HCT116 (cell line): ENCODE data around the gene TTC8. TPM values are rescaled to one million over a fixed set of nuclear protein-coding genes. Genes with fewer than 3 reads are reported as not detected.

Experiments
- ATAC-seq: fragments of 200-7000 bp; cut with Tn5 transposase; 2 replicates; pipeline ENCODE4 v1.9.1; 2020; ENCODE audit warnings: mild to moderate bottlenecking, moderate library complexity
- BruUV-seq: library from RNA; stranded (reverse); fragments of 400-500 nt; replicated peaks from 2 replicates; lab custom pipeline; 2021; lab: Mats Ljungman, UMichigan
- CTCF ChIA-PET: fragments of 300-600 bp; sonication (Branson Sonifier 250); formaldehyde crosslinking; loops from one replicate; lab custom pipeline; 2021; ENCODE audit warnings: antibody characterized with exemption; lab: Charles Lee
- POLR2A ChIA-PET: fragments of 300-600, 350-600 bp; sonication (Branson Sonifier 250); formaldehyde crosslinking; loops from one replicate; lab custom pipeline; 2021; ENCODE audit warnings: antibody characterized with exemption; lab: Charles Lee
- RAD21 ChIA-PET, 2 experiments: fragments of 300-600 bp; sonication (Branson Sonifier 250); formaldehyde crosslinking; loops; one replicate each; lab custom pipeline; 2023; ENCODE audit warnings: low total read pairs in 2 of 2; ENCODE audit not compliant: uncharacterized antibody in 2 of 2, unreplicated experiment in 2 of 2, low non-redundant PET in 1 of 2; lab: Charles Lee
- DNase-seq: peaks from one replicate; pipeline ENCODE4 v3.0.0-alpha.2; 2010; ENCODE audit warnings: low read depth, low spot score
- H2AFZ ChIP-seq: fragments of 200-600 bp; shearing (Covaris generic), sonication (generic); 2 replicates; pipeline ENCODE4 v1.6.1; 2017; ENCODE audit warnings: low read depth, mixed run types, mixed read lengths, antibody characterized with exemption, low read length; ENCODE audit not compliant: poor library complexity, severe bottlenecking
- H3K27ac ChIP-seq: 2 replicates; pipeline ENCODE4 v1.5.1; 2012; ENCODE audit warnings: low read depth, low read length
- H3K27me3 ChIP-seq: fragments of 200-600 bp; sonication (generic); 2 replicates; pipeline ENCODE4 v1.6.1; 2016; ENCODE audit warnings: mixed run types, low read length, mixed read lengths; ENCODE audit not compliant: insufficient read depth
- H3K36me3 ChIP-seq, 2 experiments: fragments of 200-500 bp in 1 of 2; fragments of 200-600 bp in 1 of 2; sonication (Bioruptor generic) in 1 of 2; sonication (generic) in 1 of 2; 2 replicates each; pipeline versions ENCODE4 v1.5.1 to v1.6.1; 2014 to 2016; ENCODE audit warnings: low read length in 2 of 2, inconsistent platforms in 1 of 2, mixed read lengths in 1 of 2, mixed run types in 1 of 2; ENCODE audit not compliant: insufficient read depth in 2 of 2, control insufficient read depth in 1 of 2
- H3K4me1 ChIP-seq, 2 experiments: fragments of 200-600 bp in 1 of 2; sonication (generic) in 1 of 2; 2 replicates each; pipeline versions ENCODE4 v1.5.1 to v1.6.1; 2012 to 2017; ENCODE audit warnings: low read length in 2 of 2, inconsistent platforms in 1 of 2, mild to moderate bottlenecking in 1 of 2, mixed read lengths in 1 of 2, mixed run types in 1 of 2, moderate library complexity in 1 of 2; ENCODE audit not compliant: insufficient read depth in 2 of 2, control insufficient read depth in 1 of 2
- H3K4me2 ChIP-seq: fragments of 200-600 bp; sonication (generic); 2 replicates; pipeline ENCODE4 v1.6.1; 2017; ENCODE audit warnings: mixed run types, low read length, mixed read lengths
- H3K4me3 ChIP-seq, 2 experiments: fragments of 200-600 bp in 1 of 2; sonication (generic) in 1 of 2; replicated peaks in 1 of 2; 2 replicates each; pipeline ENCODE4 v1.5.1; 2011 to 2016; ENCODE audit warnings: low read length in 2 of 2, control low read depth in 1 of 2, low read depth in 1 of 2, mild to moderate bottlenecking in 1 of 2, mixed read lengths in 1 of 2, mixed run types in 1 of 2
- H3K79me2 ChIP-seq: fragments of 200-600 bp; sonication (generic); 2 replicates; pipeline ENCODE4 v1.6.1; 2017; ENCODE audit warnings: mild to moderate bottlenecking, mixed run types, low read length, moderate library complexity, mixed read lengths; ENCODE audit not compliant: insufficient read depth
- H3K9ac ChIP-seq: fragments of 200-600 bp; sonication (generic); 2 replicates; pipeline ENCODE4 v1.6.1; 2016; ENCODE audit warnings: low read length, mixed read lengths
- H3K9me2 ChIP-seq: fragments of 200-600 bp; sonication (generic), shearing (Covaris generic); 2 replicates; pipeline ENCODE4 v1.6.1; 2017; ENCODE audit warnings: mixed run types, mild to moderate bottlenecking, moderate library complexity; ENCODE audit not compliant: insufficient read depth
- H3K9me3 ChIP-seq, 2 experiments: fragments of 200-500 bp in 1 of 2; fragments of 200-600 bp in 1 of 2; sonication (Bioruptor generic) in 1 of 2; sonication (generic) in 1 of 2; 2 replicates each; pipeline ENCODE4 v1.6.1; 2014 to 2017; ENCODE audit warnings: low read length in 2 of 2, mixed read lengths in 2 of 2, inconsistent platforms in 1 of 2, low read depth in 1 of 2, mild to moderate bottlenecking in 1 of 2, mixed run types in 1 of 2, moderate library complexity in 1 of 2; ENCODE audit not compliant: control insufficient read depth in 1 of 2, insufficient read depth in 1 of 2
- H4K20me1 ChIP-seq: fragments of 200-600 bp; sonication (generic), shearing (Covaris generic); 2 replicates; pipeline ENCODE4 v1.6.1; 2017; ENCODE audit warnings: mixed run types, mild to moderate bottlenecking, moderate library complexity; ENCODE audit not compliant: insufficient read depth
- EZH2 ChIP-seq: fragments of 200-600 bp; sonication (generic); IDR thresholded peaks from 2 replicates; pipeline ENCODE4 v1.6.1; 2017; ENCODE audit warnings: antibody characterized with exemption, mixed run types
- EZH2phosphoT487 ChIP-seq: fragments of 200-600 bp; IDR thresholded peaks from 2 replicates; pipeline ENCODE4 v1.6.1; 2018; ENCODE audit warnings: antibody characterized with exemption, borderline replicate concordance
- POLR2A ChIP-seq: IDR thresholded peaks from 2 replicates; pipeline ENCODE4 v1.7.0; 2011; ENCODE audit warnings: borderline replicate concordance; ENCODE audit not compliant: insufficient read depth, insufficient read length; ENCODE audit errors: extremely low read depth
- RAD21 ChIP-seq: IDR thresholded peaks from 2 replicates; pipeline ENCODE4 v1.6.1; 2012; ENCODE audit warnings: low read depth, mild to moderate bottlenecking
- SP1 ChIP-seq: IDR thresholded peaks from 2 replicates; pipeline ENCODE4 v1.6.1; 2012; ENCODE audit warnings: low read depth
- SRF ChIP-seq: IDR thresholded peaks from 2 replicates; pipeline ENCODE4 v1.6.1; 2012; ENCODE audit warnings: low read depth
- ZBTB33 ChIP-seq: IDR thresholded peaks from 2 replicates; pipeline ENCODE4 v1.6.1; 2011; ENCODE audit warnings: mild to moderate bottlenecking, low read length, moderate library complexity; ENCODE audit not compliant: insufficient replicate concordance; ENCODE audit errors: extremely low read depth
- ZNF274 ChIP-seq: fragments of 200-500 bp; sonication (Bioruptor generic); IDR thresholded peaks from 2 replicates; pipeline ENCODE4 v1.6.1; 2014; ENCODE audit warnings: mild to moderate bottlenecking, low read depth, low read length, inconsistent platforms
- intact Hi-C: fragments of 100-400 bp; cut with micrococcal nuclease; formaldehyde crosslinking; loops from 2 replicates; pipeline ENCODE4 v1.10.0; 2022
- total RNA-seq: library from RNA; stranded (reverse); gene quantifications from one replicate; pipeline ENCODE4 v1.2.1, GENCODE V29; 2021; ENCODE audit not compliant: unreplicated experiment

The TTC8 gene
- total RNA-seq, 1 experiment from 2014 or later: 21.4 TPM

GRCh38 chr14:88864198-88864597 lies 39.7 kb downstream of the TTC8 start:
- no peak overlapping the region for H3K9ac ChIP-seq
- no peak overlapping the region for H3K4me2 ChIP-seq
- CTCF ChIA-PET: no interaction called here
- H3K27ac ChIP-seq: no peak overlapping the region
- RAD21 ChIA-PET: no interaction called here
- no peaks in the 10 kb centered on the region for H4K20me1 ChIP-seq
- POLR2A ChIA-PET: no interaction called here
- no peaks in the 10 kb centered on the region for H3K4me1 ChIP-seq
- intact Hi-C loops: no loop called here
- BruUV-seq: no TSS peak
- ATAC-seq (no peak), DNase-seq (no peak)
- H3K79me2 ChIP-seq: no peaks in the 10 kb centered on the region
- no peaks in the 10 kb centered on the region for H3K9me3 ChIP-seq
- H3K4me3 ChIP-seq: no peak overlapping the region
- H2AFZ ChIP-seq: no peak overlapping the region
- TF ChIP-seq ZNF274 (no peak), SRF (no peak), EZH2 (no peak), SP1 (no peak), ZBTB33 (no peak), RAD21 (no peak)
- H3K9me2 ChIP-seq: no peaks in the 10 kb centered on the region
- no peaks in the 10 kb centered on the region for H3K27me3 ChIP-seq
- no peaks in the 10 kb centered on the region; a peak in 1 of 4 replicates for H3K36me3 ChIP-seq

- RAD21 ChIA-PET: no interaction called here
Observed at GRCh38 chr14:88866305-88866704, 41.9 kb downstream of the TTC8 start.

More at GRCh38 chr14:88866305-88866704, 41.9 kb downstream of the TTC8 start:
- no peaks in the 10 kb centered on the region for H3K79me2 ChIP-seq
- no peak overlapping the region for H3K4me2 ChIP-seq
- ChIA-PET POLR2A (no interaction called here), CTCF (no interaction called here)
- no peaks in the 10 kb centered on the region for H3K36me3 ChIP-seq
- no peak overlapping the region for H2AFZ ChIP-seq
- H3K27ac ChIP-seq: no peak overlapping the region
- H4K20me1 ChIP-seq: no peaks in the 10 kb centered on the region
- no peaks in the 10 kb centered on the region for H3K27me3 ChIP-seq
- H3K9me2 ChIP-seq: no peaks in the 10 kb centered on the region
- TF ChIP-seq EZH2phosphoT487 (no peak), POLR2A (no peak)
- DNase-seq (no peak), ATAC-seq (no peak)
- no peaks in the 10 kb centered on the region for H3K9me3 ChIP-seq
- no peaks in the 10 kb centered on the region for H3K4me1 ChIP-seq
- H3K9ac ChIP-seq: no peak overlapping the region
- no TSS peak for BruUV-seq
- no peak overlapping the region for H3K4me3 ChIP-seq
- intact Hi-C loops: no loop called here
